Bronchial epithelial cell (primary cell): Measurements from ENCODE around the gene RGL2. TPM values are rescaled to one million over a fixed set of nuclear protein-coding genes. Genes with fewer than 3 reads are reported as not detected.

Experiments
- DNase-seq: peaks from one replicate; pipeline ENCODE4 v3.0.0-alpha.2; 2010; ENCODE audit warnings: low read depth
- FAIRE-seq: peaks from 2 replicates; lab custom pipeline; 2011; peaks lifted over from hg19 to GRCh38; lab: Jason Lieb, UNC
- H3K27me3 ChIP-seq: 2 replicates; pipeline ENCODE4 v1.5.1; 2011; ENCODE audit warnings: low read length; ENCODE audit not compliant: control insufficient read depth, insufficient read depth
- H3K36me3 ChIP-seq: 2 replicates; pipeline ENCODE4 v1.5.1; 2011; ENCODE audit warnings: low read length; ENCODE audit not compliant: control insufficient read depth, insufficient read depth
- H3K4me3 ChIP-seq: 2 replicates; pipeline ENCODE4 v1.5.1; 2011; ENCODE audit warnings: mild to moderate bottlenecking, low read depth, low read length, control low read depth
- total RNA-seq: library from RNA; depleted of rRNA; stranded (reverse); fragments of >200 nt; gene quantifications from 2 replicates; pipeline ENCODE4 v1.2.1, GENCODE V29; 2014
- TF ChIP-seq, protein P1 (sequence below): IDR thresholded peaks from 2 replicates; pipeline ENCODE4 v1.5.1; 2011; ENCODE audit warnings: mild to moderate bottlenecking, moderate library complexity, low read length, control low read depth, inconsistent platforms; ENCODE audit not compliant: insufficient read depth, severe bottlenecking

The RGL2 gene
- total RNA-seq, 1 donor from 2014 or later: 22.6 TPM

- TF ChIP-seq, protein P1, sequence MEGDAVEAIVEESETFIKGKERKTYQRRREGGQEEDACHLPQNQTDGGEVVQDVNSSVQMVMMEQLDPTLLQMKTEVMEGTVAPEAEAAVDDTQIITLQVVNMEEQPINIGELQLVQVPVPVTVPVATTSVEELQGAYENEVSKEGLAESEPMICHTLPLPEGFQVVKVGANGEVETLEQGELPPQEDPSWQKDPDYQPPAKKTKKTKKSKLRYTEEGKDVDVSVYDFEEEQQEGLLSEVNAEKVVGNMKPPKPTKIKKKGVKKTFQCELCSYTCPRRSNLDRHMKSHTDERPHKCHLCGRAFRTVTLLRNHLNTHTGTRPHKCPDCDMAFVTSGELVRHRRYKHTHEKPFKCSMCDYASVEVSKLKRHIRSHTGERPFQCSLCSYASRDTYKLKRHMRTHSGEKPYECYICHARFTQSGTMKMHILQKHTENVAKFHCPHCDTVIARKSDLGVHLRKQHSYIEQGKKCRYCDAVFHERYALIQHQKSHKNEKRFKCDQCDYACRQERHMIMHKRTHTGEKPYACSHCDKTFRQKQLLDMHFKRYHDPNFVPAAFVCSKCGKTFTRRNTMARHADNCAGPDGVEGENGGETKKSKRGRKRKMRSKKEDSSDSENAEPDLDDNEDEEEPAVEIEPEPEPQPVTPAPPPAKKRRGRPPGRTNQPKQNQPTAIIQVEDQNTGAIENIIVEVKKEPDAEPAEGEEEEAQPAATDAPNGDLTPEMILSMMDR: no peak
- Histone ChIP-seq H3K4me3 (peak overlapping the region; percentile 93), H3K27me3 (no peaks in the 10 kb centered on the region), H3K36me3 (peaks cover 19% of the 10 kb centered on the region)
- no peak for FAIRE-seq
- peak; percentile 52 for DNase-seq
Measured at GRCh38 chr6:33314943-33315792, 16.4 kb upstream of the RGL2 start.

DNA sequence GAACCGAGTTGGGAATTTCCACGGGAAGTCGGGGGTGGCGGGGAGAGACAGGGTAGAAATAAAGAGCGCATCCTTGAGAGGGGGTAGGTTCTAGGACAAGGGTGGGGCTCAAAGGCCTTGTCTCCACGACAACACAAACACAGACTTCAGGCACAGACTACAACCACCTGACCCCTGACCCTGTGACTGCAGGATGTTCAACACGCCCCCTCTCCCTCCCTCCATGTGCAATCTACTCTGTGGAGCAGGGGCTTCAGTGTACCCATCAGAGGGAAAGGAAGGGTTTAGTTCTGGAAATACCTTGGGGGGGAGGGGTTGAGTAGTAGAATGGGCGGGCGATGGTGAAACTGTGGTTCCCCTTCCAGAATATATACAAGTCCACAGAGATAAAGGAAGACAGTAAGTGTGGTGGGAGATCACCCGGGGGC is 15.8 kb upstream of the RGL2 start:
- no peak for FAIRE-seq
- H3K4me3 ChIP-seq: peak overlapping the region; percentile 93
- TF ChIP-seq, protein P1: no peak
- H3K36me3 ChIP-seq: peaks cover 14% of the 10 kb centered on the region
- peak; percentile 87 for DNase-seq
- H3K27me3 ChIP-seq: no peaks in the 10 kb centered on the region

DNA sequence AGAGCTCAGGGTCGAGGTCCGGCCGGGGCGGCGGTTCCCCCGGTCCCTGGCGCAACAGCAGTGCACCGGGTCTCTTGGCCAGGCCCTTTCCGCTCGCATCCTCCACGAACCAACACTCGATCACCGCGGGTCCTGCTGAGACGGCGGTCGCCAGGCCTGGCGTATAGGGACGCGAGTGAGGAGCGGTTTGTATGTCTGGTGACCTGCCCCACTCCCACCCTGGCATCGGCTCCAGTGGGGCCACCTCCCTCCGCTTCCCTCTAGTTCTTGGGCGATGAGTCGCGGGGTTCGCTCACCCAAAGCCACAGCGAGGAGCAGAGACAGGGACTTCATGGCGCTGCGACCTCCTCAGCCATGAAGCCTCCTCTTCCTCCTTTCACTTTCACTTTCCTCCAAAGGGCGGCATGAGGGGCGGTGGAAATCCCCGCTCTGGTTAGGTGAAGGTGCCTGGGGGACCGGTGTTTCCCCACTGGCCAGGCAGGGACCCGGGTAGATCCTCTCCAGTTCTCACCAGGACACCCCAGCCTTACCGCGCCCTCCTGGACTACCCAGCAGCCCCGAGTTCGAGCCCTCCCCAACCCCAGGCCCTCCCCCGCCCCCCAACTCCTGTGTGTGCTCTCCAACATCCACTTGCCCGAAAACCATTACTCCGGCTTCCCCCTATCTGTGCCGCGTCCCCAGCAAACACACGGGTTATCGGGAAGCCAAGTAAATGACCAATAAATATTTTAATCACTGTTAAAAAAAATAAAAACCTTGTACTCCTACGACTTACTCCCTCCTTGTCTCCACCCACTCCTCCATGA is 15.2 kb upstream of the RGL2 start, which contains the start of gene TAPBP:
TAPBP (minus strand) TSS at position 370 of the 806 bp plus-strand sequence; CDS start at position 333, 37 bp downstream.
- H3K27me3 ChIP-seq: no peaks in the 10 kb centered on the region
- TF ChIP-seq, protein P1: no peak
- H3K36me3 ChIP-seq: peaks cover 8% of the 10 kb centered on the region
- DNase-seq (peak; percentile 61), FAIRE-seq (no peak)
- peak within 1 kb of the TSS; percentile 93 for H3K4me3 ChIP-seq

DNA sequence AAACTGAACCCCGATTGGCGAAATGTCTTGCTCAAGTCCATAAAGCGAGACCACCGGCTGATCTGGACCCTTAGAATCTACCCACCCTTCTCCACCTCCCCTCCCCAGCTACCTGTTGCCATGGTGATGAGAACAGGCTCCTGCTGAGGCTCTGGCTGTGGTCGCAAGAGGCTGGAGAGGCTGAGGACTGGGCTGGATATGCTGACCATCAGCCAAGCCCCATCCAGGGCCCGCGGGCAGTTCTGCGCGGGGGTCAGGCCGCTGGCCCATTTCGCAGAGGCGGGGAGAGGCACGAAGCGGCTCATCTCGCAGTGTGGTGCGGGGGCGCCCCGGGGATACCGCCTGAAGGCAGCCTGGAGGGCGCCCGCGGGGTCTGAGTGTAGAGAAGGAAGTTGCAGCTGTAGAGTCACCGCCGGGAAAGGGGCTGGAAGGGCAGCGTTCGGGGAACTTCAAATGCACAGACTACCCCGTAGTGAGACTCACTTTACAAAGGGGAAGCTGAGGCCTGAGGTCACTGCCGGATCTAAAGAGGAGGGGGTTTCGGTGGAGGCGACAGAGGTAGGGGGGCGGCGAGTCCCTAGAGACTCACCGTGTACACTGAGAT is 14.5 kb upstream of the RGL2 start:
- Histone ChIP-seq H3K27me3 (no peaks in the 10 kb centered on the region), H3K4me3 (peak overlapping the region; percentile 93), H3K36me3 (peaks cover 5% of the 10 kb centered on the region)
- TF ChIP-seq, protein P1: no peak
- FAIRE-seq (no peak), DNase-seq (no peak)

DNA sequence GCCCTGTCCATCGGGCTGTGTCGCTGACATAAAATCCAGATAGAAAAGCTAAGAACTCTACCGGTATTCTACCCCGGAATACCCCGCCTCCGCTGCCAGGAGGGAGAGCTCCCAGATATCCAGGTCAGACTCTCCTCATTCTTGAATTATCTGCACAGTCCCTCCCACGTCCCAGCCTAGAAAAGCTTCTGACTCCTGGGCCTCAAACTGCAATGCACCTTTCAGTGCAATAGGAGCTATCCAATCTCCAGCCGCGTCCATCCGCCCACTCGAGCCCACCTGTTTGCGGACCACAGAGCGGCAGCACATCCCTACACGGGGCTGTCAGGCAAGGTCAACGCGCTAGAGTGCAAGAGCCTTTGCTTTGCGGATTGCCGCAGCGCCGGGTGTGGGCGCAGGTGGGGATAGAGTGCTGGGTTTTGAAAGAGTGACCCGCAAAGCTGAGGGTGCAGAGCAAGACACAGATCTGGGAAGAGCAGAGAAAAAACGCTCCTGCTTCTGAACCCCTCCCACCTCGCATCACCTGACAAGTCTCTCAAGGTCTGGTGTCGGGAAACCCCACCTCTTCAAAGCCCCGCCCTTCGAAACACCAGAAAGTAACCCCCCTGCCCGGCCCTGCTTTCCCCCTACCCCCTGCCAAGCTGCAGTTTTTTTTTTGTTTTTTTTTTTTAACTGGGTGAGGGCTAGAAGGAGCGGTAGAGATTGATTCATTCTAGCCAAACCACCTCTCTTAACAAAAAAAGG is 13.8 kb upstream of the RGL2 start:
- H3K4me3 ChIP-seq: peak overlapping the region; percentile 93
- peaks cover 5% of the 10 kb centered on the region for H3K36me3 ChIP-seq
- peak; percentile 84 for DNase-seq
- TF ChIP-seq, protein P1: no peak
- H3K27me3 ChIP-seq: no peaks in the 10 kb centered on the region
- FAIRE-seq: no peak
